HG02870 (cell line): ENCODE measurements around the gene POLR1A.
A peak's percentile ranks its signal among the peaks of the same experiment; 100 is the strongest.
"Not testable (repeated sequence)": the region's sequence is repeated elsewhere in the genome, so short reads cannot be mapped to it uniquely, and the experiment has no call there.

ENCODE experiments used
- ATAC-seq: cut with Tn5 transposase; IDR thresholded peaks from one replicate; pipeline ENCODE4 v1.9.1; 2021; ENCODE audit warnings: mild to moderate bottlenecking, moderate library complexity; ENCODE audit not compliant: unreplicated experiment

Gene POLR1A

GRCh38 chr2:85999061-85999831 is 106.4 kb downstream of the POLR1A start:
- ATAC-seq = peak; percentile 85

DNA sequence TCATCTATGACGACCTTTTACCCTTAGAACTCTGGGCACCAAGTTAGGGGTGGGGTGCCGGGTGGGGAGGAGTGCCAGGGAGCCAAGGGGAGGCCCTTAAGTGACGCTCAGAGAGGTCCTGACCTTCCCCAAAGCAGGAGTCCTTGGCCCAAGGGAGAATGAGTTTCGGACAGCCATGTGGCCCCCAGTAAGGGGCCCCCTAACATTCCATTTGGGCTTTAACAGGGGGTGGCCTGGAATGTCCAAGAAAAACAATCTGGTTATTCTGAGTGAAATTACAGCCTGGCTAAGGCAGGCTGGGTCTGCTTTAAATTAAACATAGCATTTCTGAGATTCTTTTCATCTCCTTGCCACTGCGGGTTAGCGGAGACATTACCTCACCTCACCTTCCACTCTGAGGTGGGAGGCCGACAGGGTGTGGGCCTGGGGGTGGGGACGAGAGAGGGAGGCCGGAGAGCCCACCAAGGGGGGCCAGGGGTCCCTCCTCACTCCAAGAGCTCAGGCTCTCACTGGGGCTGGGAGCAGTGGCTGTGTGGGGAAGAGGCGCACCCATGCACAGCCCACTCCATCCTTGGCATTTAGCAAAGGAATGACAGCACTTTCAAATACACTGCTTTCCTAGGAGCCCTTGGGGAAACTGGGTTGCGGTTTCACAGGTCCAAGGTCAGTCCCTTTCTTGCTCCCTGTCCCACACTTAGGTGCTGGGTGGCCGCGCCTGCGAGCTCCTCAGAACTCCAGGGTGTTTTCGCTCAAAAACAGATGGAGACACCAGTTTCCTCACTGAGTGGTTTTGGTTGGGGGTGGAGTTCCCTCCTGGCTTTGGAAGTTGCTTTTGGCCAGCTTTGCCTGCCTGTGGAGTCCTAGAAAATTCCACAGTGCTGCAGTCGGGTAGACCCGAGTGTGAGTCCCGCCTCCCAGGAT is 107.4 kb downstream of the POLR1A start:
- no peak for ATAC-seq

DNA sequence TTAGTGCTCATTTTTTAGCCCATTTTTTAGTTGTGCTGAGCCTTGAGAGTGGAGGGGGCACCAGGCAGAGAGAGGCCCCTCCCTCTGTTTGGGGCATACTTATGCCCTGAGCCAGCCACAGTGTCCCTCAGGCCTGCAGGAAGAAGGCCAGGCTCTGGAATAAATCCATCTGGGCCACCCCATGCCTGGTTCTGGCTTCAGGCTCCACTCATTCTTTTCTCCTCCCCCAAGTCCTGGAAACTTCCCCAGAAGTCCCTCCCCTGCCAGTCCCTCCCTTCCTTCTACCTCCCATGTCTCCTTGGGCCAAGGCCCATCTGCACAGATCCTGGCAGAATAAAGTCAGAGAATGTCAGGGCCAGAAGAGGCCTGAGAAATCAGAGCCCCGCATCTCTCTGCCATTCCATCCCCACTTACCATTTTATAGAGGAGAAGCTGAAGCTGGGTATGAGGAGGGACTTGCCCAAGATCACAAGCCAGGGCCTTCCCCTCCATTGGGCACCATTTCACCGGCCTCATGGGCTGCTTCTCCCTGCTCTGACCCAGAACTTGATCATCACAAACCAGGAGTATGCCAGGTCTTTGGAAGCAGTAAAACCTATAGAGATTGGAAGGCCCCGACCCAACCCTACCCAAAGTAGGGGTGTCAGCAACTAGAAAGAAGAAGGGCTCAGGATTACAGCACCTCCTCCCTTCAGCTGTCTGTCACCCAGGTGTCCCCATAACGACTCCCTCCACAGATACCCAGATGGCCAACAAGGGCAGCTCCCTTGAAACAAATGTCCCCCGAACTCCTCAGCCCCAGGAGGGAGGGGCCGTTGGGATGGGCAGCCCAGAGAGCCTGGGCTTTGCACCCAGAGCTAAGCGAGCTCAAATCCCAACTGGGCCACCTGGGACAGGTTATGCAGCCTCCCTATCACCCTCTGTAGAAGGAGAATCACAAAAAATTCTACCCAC is 108.4 kb downstream of the POLR1A start:
- ATAC-seq = no peak

DNA sequence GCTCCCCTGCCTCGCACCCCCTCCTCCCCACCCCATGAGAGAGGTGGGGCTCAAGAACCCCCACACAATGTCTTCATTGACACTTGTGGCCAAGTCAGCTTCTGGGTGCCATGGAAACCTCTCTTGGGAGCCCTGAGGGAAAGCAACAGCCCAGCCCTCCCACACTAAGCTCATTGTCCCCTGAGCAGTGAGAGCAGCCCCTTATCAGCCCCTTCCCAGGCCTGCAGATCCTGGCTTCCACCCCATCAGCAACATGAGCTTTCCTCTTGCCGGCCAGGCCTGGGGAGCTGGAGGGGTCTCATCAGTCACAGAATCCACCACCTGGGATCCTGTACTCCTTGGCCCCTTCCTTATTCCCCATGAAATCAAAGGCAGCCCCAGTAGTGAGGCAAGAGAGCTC is 109.1 kb downstream of the POLR1A start:
- ATAC-seq = no peak

DNA sequence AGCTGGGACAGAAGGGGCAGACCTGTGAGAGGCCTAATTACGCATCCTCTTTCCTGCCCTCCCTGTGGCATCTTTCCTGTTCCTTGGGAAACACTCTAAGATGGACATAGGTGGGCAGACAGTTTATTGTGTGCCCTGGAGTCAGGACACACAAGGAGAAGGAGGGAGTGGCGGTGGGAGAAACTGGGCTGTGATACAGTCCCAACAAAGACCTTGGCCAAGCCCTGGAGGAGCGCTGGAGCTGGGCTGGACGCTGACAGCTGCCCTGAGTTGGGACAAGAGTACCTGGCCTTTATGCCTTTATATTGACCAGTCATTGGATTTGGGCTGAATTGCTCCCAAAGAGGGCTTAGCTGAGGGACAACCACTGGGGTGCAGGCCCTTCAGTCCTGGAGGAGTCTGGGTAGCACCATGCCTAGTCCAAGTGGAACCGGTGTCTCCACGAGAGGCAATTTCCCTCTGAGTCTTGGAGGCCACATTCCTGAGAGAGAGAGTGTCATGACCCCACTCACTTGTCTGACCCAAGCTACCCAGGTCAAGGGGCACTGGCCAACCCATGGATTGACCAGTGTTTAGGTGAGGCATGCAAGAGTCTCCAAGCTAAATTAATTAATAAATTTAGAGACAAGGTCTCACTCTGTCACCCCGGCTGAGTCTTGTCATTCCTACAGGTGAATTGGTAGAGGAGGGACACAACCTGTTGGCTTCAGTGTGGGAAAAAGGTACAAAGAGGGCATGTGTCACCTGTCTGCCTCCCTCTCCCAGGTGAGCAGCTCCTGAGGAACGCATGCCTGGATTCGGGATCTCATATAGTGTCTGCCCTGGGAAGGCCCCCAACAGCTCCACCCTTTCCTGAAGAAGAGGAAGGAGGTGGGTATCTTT is 109.8 kb downstream of the POLR1A start:
- no peak for ATAC-seq

DNA sequence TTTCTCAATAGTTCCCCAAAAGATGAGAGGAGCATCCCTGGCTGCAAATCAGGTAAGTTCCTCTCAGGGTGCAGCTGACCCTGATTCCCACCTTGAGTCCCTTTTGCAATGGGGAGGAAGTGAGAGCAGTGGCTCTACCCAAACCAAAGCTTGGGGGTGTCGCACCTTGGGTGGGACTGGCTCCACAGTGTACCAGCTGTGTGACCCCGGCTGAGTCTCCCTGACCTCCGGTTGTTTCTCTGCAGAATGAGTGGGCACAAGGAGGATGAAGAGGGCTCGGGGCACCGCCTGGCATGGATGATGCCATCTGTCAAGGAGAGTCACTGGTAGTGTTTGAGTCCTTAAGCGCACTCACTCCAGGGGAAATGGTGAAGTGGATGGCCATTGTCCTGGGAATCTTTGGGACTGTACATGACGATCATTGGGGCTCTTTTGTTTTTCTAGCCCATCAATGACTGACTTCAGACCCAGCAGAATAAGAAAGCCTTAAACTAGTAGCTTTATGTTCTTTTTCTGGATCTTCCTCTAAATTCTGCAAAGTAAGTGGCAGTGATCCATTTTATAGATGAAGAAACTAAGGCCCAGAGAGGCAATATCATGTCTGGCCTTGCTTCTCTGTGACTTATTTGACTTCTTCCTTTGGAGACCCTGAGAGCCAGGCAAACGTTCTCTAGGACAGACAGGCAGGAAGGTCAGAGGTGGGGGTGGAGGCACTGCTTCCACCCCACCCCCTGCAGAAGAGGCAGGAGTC is 110.6 kb downstream of the POLR1A start:
- ATAC-seq = no peak

DNA sequence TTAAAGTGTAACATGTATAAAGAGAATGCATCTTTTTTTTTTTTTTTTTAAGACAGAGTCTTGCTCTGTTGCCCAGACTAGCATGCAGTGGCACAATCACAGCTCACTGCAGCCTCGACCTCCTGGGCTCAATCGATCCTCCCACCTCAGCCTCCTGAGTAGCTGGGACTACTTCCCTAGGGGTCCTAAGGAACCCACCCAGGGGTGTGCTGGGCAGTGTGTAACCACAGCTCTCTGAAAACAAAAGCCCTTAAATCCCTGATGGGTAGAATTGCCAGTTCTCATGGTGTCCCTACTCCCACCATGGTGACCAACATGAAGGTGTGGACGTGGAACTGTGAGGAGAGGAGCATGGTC is 111.3 kb downstream of the POLR1A start:
- ATAC-seq = peak; percentile 6

DNA sequence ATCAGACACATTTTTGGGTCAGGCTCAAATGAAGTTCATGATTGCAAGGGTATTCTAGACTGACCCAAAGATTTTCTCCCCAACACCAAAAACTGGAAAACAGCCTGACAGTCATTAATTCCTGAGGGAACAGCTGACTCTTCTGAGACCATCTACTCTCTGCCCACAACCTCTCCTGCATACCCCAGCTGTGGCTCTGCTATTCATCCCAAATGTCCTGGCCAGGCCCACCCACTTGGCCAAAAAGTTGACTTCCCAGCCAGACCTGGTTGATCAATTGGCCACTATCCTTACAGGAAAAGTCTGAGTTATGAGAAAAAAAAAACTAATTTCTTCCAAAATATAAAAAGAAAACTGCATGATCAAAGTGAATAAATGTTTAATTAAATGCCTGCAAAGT is 113.1 kb downstream of the POLR1A start:
- no peak for ATAC-seq

DNA sequence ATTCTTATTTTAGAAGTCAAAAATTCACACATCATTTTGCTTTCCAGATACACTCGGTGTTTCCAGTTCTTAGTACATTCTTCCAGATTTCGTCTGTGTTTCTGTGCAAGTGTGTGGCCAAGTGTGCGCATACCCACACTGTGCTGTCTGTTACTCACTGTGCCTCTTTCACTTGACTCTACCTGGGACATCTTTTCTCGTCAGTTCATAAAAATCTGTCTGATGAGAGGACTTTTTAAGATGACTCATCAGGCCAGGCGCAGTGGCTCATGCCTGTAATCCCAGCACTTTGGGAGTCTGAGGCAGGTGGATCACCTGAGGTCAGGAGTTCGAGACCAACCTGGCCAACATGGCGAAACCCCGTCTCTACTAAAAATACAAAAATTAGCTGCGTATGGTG is 113.6 kb downstream of the POLR1A start:
- not testable (repeated sequence) for ATAC-seq

- ATAC-seq = no peak
These were observed 115.6 kb downstream of the POLR1A start for GRCh38 chr2:85990084-85990483.

GRCh38 chr2:85989288-85989865 is 116.3 kb downstream of the POLR1A start:
- no peak for ATAC-seq

- ATAC-seq = no peak
These were observed 116.8 kb downstream of the POLR1A start for GRCh38 chr2:85988914-85989270.

DNA sequence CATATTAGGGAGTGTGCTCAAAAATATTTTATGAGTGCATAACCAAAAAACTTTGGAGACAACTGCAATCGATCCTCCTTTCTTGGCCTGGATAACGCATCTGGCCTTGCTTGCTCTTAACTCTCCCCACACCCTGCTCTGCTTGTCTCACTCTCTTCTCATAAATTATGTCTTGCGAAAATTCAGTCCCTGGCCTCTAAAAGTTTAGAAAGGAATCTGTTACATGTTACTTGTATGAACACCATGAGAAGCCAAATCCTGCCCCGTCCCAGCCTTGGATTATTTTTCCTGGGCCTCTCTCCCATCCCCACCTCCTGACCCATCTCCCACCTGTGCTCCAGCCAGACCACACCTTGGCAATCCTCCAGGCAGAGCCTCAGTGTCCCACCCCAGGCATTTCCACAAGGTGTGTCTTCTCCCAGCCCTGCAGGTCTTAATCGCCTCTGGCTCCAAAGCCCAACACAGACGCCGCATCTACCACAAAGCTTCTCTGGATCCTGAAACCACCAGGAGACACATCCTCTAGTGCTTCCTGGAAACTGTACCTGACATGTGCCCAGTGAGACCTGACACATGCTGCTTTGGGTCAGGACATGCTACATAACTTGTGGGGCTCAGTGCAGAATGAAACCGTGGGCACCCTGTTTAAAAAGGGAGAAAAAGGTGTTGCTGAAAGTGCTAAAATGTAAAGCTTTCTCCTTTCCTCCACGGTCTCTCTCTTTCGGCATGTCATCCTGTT is 117.3 kb downstream of the POLR1A start:
- ATAC-seq = no peak

- ATAC-seq = no peak
These were observed 118.2 kb downstream of the POLR1A start for GRCh38 chr2:85987266-85988174.

GRCh38 chr2:85986121-85986520 is 119.6 kb downstream of the POLR1A start:
- ATAC-seq = no peak

DNA sequence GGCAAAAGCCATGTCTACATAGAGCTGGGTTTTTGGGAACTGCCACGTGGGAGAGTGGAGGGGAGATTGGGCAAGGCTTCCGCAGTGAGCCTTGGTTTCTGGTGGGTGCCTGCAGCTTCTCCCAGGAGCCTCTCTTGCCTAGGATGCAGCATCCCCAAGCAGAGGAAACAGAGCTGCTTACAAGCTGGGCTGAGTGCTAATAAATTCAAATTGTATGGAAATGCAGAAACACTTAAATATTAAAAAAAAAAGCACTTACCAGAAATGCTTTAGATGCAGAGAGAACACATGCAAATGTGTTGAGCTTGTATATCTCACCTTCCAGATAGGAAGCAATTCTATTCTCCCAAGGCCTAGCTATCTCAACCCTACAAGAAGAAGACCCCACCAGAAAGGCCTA is 120.9 kb downstream of the POLR1A start:
- ATAC-seq = no peak

GRCh38 chr2:85983766-85984165 is 121.9 kb downstream of the POLR1A start:
- ATAC-seq = no peak
